C4-2B (cell line): Measurements from ENCODE around the gene TEX29.

Source experiments
- H3K27ac ChIP-seq: fragments of 450-650 bp; 2 replicates; pipeline ENCODE4 v1.5.1; 2017
- CTCF ChIP-seq: fragments of 450-650 bp; conservative IDR thresholded peaks from 2 replicates; pipeline ENCODE4 v1.5.1; 2017; ENCODE audit warnings: mild to moderate bottlenecking
- ZFX ChIP-seq: fragments of 450-650 bp; IDR thresholded peaks from 2 replicates; pipeline ENCODE4 v1.6.1; 2017

The TEX29 gene

GRCh38 chr13:111304041-111304544 lies 16.3 kb upstream of the TEX29 start:
- TF ChIP-seq CTCF (no peak), ZFX (no peak)
- H3K27ac ChIP-seq, result no peak overlapping the region

GRCh38 chr13:111304603-111305289 lies 15.7 kb upstream of the TEX29 start:
- TF ChIP-seq ZFX, result no peak
- TF ChIP-seq CTCF, result no peak
- no peak overlapping the region for H3K27ac ChIP-seq

GRCh38 chr13:111312944-111313590 lies 7.4 kb upstream of the TEX29 start:
- H3K27ac ChIP-seq, result no peak overlapping the region
- TF ChIP-seq CTCF (no peak), ZFX (no peak)

GRCh38 chr13:111313911-111314425 lies 6.5 kb upstream of the TEX29 start:
- H3K27ac ChIP-seq, result no peak overlapping the region
- TF ChIP-seq ZFX (no peak), CTCF (no peak)

- no peak overlapping the region for H3K27ac ChIP-seq
- no peak for TF ChIP-seq ZFX
- TF ChIP-seq CTCF, result no peak
Observed at GRCh38 chr13:111314852-111315251, 5.6 kb upstream of the TEX29 start.

- H3K27ac ChIP-seq, result no peak overlapping the region
- no peak for TF ChIP-seq CTCF
- TF ChIP-seq ZFX, result no peak
Observed at GRCh38 chr13:111315347-111315995, 5.0 kb upstream of the TEX29 start.

GRCh38 chr13:111316161-111316730 lies 4.2 kb upstream of the TEX29 start:
- no peak for TF ChIP-seq ZFX
- TF ChIP-seq CTCF, result no peak
- H3K27ac ChIP-seq, result no peak overlapping the region
